ENCODE results near the gene PRR16. TPM values are rescaled to one million over a fixed set of nuclear protein-coding genes. Genes with fewer than 3 reads are reported as not detected.

PRR16 gene
- total RNA-seq, 1 experiment from 2014 or later: not detected

DNA sequence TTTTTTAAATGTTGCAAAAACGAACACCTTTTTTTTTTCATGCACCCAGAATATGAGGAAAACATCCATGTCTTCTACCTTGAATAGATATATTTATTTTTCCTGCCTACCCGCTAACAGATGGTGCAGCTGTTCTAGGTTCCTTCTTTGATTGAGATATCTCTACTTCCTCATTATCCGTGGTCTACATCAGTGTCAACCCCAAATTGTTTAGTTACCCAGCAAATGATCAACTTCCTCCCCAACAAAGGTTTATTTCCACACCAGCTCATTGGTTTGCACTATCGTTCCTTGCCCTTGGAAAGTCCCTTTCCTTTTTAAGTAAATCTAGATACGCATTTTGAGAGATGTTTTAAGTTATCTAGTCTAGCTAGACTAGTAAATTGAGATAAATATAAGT is 166.4 kb downstream of the PRR16 start:
- CTCF ChIA-PET: no interaction called here
- in situ Hi-C loops (cut with HindIII; ENCODE audit: low pct_unique_long_range_greater_than_20kb, low sequenced_read_pairs): no loop called here

DNA sequence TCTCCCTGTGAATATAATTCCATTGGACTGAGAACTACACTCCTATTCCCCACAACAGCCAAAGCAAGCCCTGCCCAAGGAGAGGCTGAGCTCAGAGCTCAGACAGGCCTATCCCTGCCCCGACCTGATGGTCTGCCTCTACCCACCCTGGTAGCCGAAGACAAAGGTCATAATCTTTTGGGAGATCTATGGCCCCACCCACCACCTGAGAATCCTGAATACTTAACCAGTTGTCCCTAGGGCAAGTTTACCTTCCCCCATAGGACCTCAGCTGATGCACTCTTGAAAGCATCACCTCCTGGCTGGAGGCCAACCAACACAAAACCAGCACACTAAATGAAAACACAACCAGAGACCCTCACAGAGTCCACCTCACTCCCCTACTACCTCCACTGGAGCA is 167.5 kb downstream of the PRR16 start:
- Histone ChIP-seq H3K27me3 (ENCODE audit: control insufficient read depth, insufficient read depth, low read length) (no peaks in the 10 kb centered on the region), H3K9me3 (ENCODE audit: control insufficient read depth, insufficient read depth, low read depth, low read length) (no peaks in the 10 kb centered on the region), H3K4me3 (ENCODE audit: low read depth in 2 of 2, low read length in 2 of 2) (no peak overlapping the region), H3K4me1 (ENCODE audit: control insufficient read depth, insufficient read depth, low read length) (no peaks in the 10 kb centered on the region), H3K36me3 (ENCODE audit: control insufficient read depth, insufficient read depth, low read length) (no peaks in the 10 kb centered on the region), H3K27ac (ENCODE audit: low read length) (no peak overlapping the region)
- intact Hi-C loops (cut with micrococcal nuclease; ENCODE audit: unreplicated experiment) (no loop called here), in situ Hi-C loops (cut with HindIII; ENCODE audit: low pct_unique_long_range_greater_than_20kb, low sequenced_read_pairs) (no loop called here)
- no peak for DNase-seq (ENCODE audit: low read depth, low spot score)
- ChIA-PET POLR2A (no interaction called here), CTCF (no interaction called here)
- ATAC-seq: no peak
- no TSS peak for BruUV-seq (replicated peaks)
- TF ChIP-seq, protein P1, sequence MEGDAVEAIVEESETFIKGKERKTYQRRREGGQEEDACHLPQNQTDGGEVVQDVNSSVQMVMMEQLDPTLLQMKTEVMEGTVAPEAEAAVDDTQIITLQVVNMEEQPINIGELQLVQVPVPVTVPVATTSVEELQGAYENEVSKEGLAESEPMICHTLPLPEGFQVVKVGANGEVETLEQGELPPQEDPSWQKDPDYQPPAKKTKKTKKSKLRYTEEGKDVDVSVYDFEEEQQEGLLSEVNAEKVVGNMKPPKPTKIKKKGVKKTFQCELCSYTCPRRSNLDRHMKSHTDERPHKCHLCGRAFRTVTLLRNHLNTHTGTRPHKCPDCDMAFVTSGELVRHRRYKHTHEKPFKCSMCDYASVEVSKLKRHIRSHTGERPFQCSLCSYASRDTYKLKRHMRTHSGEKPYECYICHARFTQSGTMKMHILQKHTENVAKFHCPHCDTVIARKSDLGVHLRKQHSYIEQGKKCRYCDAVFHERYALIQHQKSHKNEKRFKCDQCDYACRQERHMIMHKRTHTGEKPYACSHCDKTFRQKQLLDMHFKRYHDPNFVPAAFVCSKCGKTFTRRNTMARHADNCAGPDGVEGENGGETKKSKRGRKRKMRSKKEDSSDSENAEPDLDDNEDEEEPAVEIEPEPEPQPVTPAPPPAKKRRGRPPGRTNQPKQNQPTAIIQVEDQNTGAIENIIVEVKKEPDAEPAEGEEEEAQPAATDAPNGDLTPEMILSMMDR (IDR thresholded peaks at IDR 0.05): no peak
- TF ChIP-seq SIN3A (IDR thresholded peaks at IDR 0.05; ENCODE audit: borderline replicate concordance, insufficient read depth, low read depth, low read length) (no peak), POLR2AphosphoS5 (IDR thresholded peaks at IDR 0.05; ENCODE audit: low read depth, low read length) (no peak), TCF7L2 (IDR thresholded peaks at IDR 0.05; ENCODE audit: low read depth, low read length) (no peak)
- TF ChIP-seq, protein P2, sequence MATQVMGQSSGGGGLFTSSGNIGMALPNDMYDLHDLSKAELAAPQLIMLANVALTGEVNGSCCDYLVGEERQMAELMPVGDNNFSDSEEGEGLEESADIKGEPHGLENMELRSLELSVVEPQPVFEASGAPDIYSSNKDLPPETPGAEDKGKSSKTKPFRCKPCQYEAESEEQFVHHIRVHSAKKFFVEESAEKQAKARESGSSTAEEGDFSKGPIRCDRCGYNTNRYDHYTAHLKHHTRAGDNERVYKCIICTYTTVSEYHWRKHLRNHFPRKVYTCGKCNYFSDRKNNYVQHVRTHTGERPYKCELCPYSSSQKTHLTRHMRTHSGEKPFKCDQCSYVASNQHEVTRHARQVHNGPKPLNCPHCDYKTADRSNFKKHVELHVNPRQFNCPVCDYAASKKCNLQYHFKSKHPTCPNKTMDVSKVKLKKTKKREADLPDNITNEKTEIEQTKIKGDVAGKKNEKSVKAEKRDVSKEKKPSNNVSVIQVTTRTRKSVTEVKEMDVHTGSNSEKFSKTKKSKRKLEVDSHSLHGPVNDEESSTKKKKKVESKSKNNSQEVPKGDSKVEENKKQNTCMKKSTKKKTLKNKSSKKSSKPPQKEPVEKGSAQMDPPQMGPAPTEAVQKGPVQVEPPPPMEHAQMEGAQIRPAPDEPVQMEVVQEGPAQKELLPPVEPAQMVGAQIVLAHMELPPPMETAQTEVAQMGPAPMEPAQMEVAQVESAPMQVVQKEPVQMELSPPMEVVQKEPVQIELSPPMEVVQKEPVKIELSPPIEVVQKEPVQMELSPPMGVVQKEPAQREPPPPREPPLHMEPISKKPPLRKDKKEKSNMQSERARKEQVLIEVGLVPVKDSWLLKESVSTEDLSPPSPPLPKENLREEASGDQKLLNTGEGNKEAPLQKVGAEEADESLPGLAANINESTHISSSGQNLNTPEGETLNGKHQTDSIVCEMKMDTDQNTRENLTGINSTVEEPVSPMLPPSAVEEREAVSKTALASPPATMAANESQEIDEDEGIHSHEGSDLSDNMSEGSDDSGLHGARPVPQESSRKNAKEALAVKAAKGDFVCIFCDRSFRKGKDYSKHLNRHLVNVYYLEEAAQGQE (IDR thresholded peaks at IDR 0.05; ENCODE audit: insufficient read depth in 1 of 2, low read depth in 2 of 2, low read length in 1 of 2): no peak

More for the DNA sequence above, 166.4 kb downstream of the PRR16 start:
- H3K4me3 ChIP-seq (ENCODE audit: low read depth in 2 of 2, low read length in 2 of 2): no peak overlapping the region
- ATAC-seq: no peak
- POLR2A ChIA-PET: no interaction called here
- no peaks in the 10 kb centered on the region for H3K4me1 ChIP-seq (ENCODE audit: control insufficient read depth, insufficient read depth, low read length)
- no peak overlapping the region for H3K27ac ChIP-seq (ENCODE audit: low read length)
- TF ChIP-seq, protein P2 (IDR thresholded peaks at IDR 0.05; ENCODE audit: insufficient read depth in 1 of 2, low read depth in 2 of 2, low read length in 1 of 2): no peak
- TF ChIP-seq, protein P1 (IDR thresholded peaks at IDR 0.05): no peak
- TF ChIP-seq TCF7L2 (IDR thresholded peaks at IDR 0.05; ENCODE audit: low read depth, low read length) (no peak), POLR2AphosphoS5 (IDR thresholded peaks at IDR 0.05; ENCODE audit: low read depth, low read length) (no peak), SIN3A (IDR thresholded peaks at IDR 0.05; ENCODE audit: borderline replicate concordance, insufficient read depth, low read depth, low read length) (no peak)
- no peaks in the 10 kb centered on the region for H3K36me3 ChIP-seq (ENCODE audit: control insufficient read depth, insufficient read depth, low read length)
- no peaks in the 10 kb centered on the region for H3K27me3 ChIP-seq (ENCODE audit: control insufficient read depth, insufficient read depth, low read length)
- H3K9me3 ChIP-seq (ENCODE audit: control insufficient read depth, insufficient read depth, low read depth, low read length): no peaks in the 10 kb centered on the region
- BruUV-seq (replicated peaks): no TSS peak
- intact Hi-C loops (cut with micrococcal nuclease; ENCODE audit: unreplicated experiment): no loop called here
- DNase-seq (ENCODE audit: low read depth, low spot score): no peak

Data from Panc1 (cell line).